Vagina (tissue), 2 donors: ENCODE results near the gene PABPN1.

ENCODE experiments used
- CTCF ChIP-seq, 3 experiments: fragments of 450-650 bp in 2 of 3; fragments of 200-600 bp in 1 of 3; sonication (generic) in 1 of 3; IDR thresholded peaks; one replicate each; pipeline ENCODE4 v1.5.1; 2017 to 2019; ENCODE audit warnings: antibody characterized with exemption in 3 of 3, mild to moderate bottlenecking in 2 of 3, moderate library complexity in 2 of 3
- POLR2A ChIP-seq, 2 donors: fragments of 450-650 bp; IDR thresholded peaks; one replicate each; pipeline ENCODE4 v1.6.1; 2017; ENCODE audit warnings: antibody characterized with exemption in 2 of 2, mild to moderate bottlenecking in 2 of 2, moderate library complexity in 2 of 2

GRCh38 chr14:23372509-23372908, 51.3 kb downstream of the PABPN1 start, which contains the start of gene IL25:
- no peak for TF ChIP-seq CTCF (IDR thresholded peaks at IDR 0.05)
- TF ChIP-seq POLR2A (IDR thresholded peaks at IDR 0.05): no peak
